Left lung (tissue), 10 donors: Measurements from ENCODE around the gene NDUFB11. TPM values are rescaled to one million over a fixed set of nuclear protein-coding genes. Genes with fewer than 3 reads are reported as not detected.

Source experiments
- ATAC-seq: fragments of 200-7000 bp; cut with Tn5 transposase; one replicate; pipeline ENCODE4 v1.9.1; 2020; ENCODE audit warnings: moderate library complexity
- DNase-seq, 4 donors: peaks; one replicate each; pipeline ENCODE4 v3.0.0-alpha.2; 2013 to 2020
- H3K27ac ChIP-seq, 2 donors: fragments of 200-600 bp; sonication (generic) in 1 of 2; one replicate each; pipeline versions ENCODE4 v1.5.0 to v1.8.0; 2020 to 2021
- H3K27me3 ChIP-seq, 2 donors: fragments of 200-600 bp; sonication (generic) in 1 of 2; one replicate each; pipeline versions ENCODE4 v1.5.0 to v1.8.0; 2020 to 2021
- H3K36me3 ChIP-seq, 2 donors: fragments of 200-600 bp; sonication (generic) in 1 of 2; one replicate each; pipeline versions ENCODE4 v1.5.0 to v1.8.0; 2020 to 2021
- H3K4me1 ChIP-seq, 2 donors: fragments of 200-600 bp; one replicate each; pipeline ENCODE4 v1.8.0; 2021
- H3K4me3 ChIP-seq, 2 donors: fragments of 200-600 bp; sonication (generic) in 1 of 2; one replicate each; pipeline versions ENCODE4 v1.5.0 to v1.8.0; 2020 to 2021; ENCODE audit warnings: mild to moderate bottlenecking in 1 of 2
- H3K9me3 ChIP-seq, 2 donors: fragments of 200-600 bp; sonication (generic) in 1 of 2; one replicate each; pipeline versions ENCODE4 v1.5.0 to v1.8.0; 2020 to 2021
- intact Hi-C, 2 donors: fragments of 100-400 bp; cut with DNase I; formaldehyde crosslinking; loops; one replicate each; pipeline versions ENCODE4 v1.11.2 to v1.14.2; 2022
- polyA plus RNA-seq, 6 donors: library from polyadenylated mRNA; unstranded; fragments of 120-200 nt; gene quantifications; one replicate each; pipeline ENCODE4 v1.2.1, GENCODE V29; 2013; ENCODE audit not compliant: insufficient read length in 6 of 6
- total RNA-seq, 2 donors: library from RNA; stranded (reverse); fragmentation: NEBNext Ultra II Directional; extraction: Animal tissue kit (Norgen Biotek cat#: 25700); gene quantifications; one replicate each; pipeline ENCODE4 v1.2.1, GENCODE V29; 2021
- TF ChIP-seq, protein P1 (sequence below), 2 donors: fragments of 200-600 bp; sonication (generic) in 1 of 2; IDR thresholded peaks; one replicate each; pipeline versions ENCODE4 v1.5.0 to v1.8.0; 2021; ENCODE audit warnings: antibody characterized with exemption in 2 of 2
- donor health status: DM: no; HTN: yes; CAD: no.
- donor health status: DM: no; HTN: no; CAD: no.

Gene NDUFB11
- total and polyA plus RNA-seq, 8 donors: 58.5 to 103 (median 82.4) TPM

DNA sequence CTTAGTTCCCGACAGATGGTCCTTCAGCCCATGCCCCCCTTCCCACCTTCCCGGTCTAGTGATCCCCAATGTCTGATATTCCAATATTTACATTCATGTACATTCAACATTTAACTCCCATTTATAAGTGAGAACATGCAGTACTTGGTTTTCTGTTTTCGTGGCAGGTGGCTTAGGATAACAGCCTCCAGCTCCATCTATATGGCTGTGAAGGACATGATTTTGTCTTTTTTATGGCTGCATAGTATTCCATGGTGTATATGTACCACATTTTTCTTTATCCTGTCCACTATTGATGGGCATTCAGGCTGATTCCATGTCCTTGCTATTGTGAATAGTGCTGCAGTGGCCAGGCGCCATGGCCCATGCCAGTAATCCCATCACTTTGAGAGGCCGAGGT is 14.3 kb upstream of the NDUFB11 start:
- DNase-seq (no peak), ATAC-seq (no peak)
- TF ChIP-seq, protein P1, sequence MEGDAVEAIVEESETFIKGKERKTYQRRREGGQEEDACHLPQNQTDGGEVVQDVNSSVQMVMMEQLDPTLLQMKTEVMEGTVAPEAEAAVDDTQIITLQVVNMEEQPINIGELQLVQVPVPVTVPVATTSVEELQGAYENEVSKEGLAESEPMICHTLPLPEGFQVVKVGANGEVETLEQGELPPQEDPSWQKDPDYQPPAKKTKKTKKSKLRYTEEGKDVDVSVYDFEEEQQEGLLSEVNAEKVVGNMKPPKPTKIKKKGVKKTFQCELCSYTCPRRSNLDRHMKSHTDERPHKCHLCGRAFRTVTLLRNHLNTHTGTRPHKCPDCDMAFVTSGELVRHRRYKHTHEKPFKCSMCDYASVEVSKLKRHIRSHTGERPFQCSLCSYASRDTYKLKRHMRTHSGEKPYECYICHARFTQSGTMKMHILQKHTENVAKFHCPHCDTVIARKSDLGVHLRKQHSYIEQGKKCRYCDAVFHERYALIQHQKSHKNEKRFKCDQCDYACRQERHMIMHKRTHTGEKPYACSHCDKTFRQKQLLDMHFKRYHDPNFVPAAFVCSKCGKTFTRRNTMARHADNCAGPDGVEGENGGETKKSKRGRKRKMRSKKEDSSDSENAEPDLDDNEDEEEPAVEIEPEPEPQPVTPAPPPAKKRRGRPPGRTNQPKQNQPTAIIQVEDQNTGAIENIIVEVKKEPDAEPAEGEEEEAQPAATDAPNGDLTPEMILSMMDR (IDR thresholded peaks at IDR 0.05): no peak

DNA sequence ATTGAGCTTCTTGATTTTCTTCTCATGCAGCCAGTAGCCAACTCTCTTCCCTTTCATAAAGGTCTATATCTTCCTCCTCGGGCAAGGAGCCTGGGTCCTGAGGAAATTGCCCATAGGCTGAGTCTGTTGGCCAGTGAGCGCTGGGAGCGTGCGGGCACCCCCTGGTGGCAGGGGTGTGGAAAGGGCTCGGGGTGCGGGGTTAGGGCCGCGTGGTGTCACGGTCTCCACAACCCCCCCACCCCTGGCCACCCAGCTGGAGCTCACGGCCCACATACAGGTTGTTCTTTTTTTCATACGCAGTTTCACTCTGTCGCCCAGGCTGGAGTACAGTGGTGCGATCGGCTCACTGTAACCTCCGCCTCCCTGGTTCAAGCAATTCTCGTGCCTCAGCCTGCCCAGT is 13.6 kb upstream of the NDUFB11 start:
- H3K4me1 ChIP-seq: no peaks in the 10 kb centered on the region
- no peaks in the 10 kb centered on the region for H3K9me3 ChIP-seq
- TF ChIP-seq, protein P1 (IDR thresholded peaks at IDR 0.05): no peak
- H3K4me3 ChIP-seq: no peak overlapping the region
- H3K27ac ChIP-seq: no peak overlapping the region
- H3K36me3 ChIP-seq: peaks cover 0 to 30% of the 10 kb centered on the region in 2 donors
- no peak for ATAC-seq
- DNase-seq: no peak
- H3K27me3 ChIP-seq: peaks cover 0 to 5% of the 10 kb centered on the region in 2 donors
- intact Hi-C loops: no loop called here

More for the DNA sequence above, 14.3 kb upstream of the NDUFB11 start:
- H3K4me1 ChIP-seq: no peaks in the 10 kb centered on the region
- no peak overlapping the region for H3K4me3 ChIP-seq
- no peaks in the 10 kb centered on the region for H3K9me3 ChIP-seq
- intact Hi-C loops: no loop called here
- peaks cover 0 to 3% of the 10 kb centered on the region in 2 donors for H3K27me3 ChIP-seq
- no peak overlapping the region for H3K27ac ChIP-seq
- peaks cover 0 to 30% of the 10 kb centered on the region in 2 donors for H3K36me3 ChIP-seq

DNA sequence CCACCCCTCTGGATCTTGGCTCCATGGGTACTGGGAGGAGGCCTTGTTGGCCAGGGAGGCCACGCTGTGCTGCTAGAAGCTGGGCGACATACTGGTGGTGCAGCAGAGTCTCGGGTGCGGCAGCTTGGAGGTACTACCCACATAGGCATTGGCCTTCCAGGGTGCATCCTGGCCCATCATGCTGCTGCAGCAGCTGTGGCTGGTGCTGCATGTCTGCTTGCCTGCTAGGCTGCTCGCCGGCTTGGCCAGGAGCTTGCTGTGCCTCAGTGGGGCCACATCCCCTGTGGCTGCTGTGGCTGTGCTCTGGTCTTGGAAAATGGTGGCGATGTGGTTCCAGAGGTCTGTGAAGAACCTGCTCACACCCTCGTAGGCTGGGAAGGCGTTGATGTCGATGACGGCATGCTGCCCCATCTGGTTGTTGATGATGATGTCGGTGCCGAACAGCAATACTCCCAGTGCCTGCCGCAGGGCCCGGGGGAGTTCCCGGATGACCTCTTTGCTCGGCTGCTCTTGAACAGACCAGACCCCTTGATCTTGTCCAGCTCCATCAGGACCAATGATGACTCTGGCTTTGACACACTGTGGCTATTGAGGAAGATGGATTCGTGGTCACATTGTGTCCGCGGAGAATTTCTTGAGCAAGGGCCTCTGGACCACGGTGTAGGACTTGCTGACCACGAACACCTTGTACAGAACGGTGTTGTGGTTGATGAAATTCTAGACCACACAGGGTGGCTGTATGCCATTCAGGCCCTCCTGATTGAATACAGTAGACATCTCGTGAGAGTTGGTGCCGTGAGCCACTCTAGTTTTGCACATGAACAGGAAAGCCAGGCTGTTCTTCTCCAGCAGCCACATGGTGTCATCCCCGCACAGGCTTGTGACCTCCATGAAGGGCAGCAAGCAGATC is 12.4 kb upstream of the NDUFB11 start:
- peaks cover 0 to 5% of the 10 kb centered on the region in 2 donors for H3K27me3 ChIP-seq
- H3K27ac ChIP-seq: no peak overlapping the region
- DNase-seq: no peak
- no peaks in the 10 kb centered on the region for H3K4me1 ChIP-seq
- intact Hi-C loops: no loop called here
- TF ChIP-seq, protein P1 (IDR thresholded peaks at IDR 0.05): no peak
- H3K4me3 ChIP-seq: no peak overlapping the region
- ATAC-seq: no peak
- no peaks in the 10 kb centered on the region for H3K9me3 ChIP-seq
- H3K36me3 ChIP-seq: peaks cover 0 to 29% of the 10 kb centered on the region in 2 donors

DNA sequence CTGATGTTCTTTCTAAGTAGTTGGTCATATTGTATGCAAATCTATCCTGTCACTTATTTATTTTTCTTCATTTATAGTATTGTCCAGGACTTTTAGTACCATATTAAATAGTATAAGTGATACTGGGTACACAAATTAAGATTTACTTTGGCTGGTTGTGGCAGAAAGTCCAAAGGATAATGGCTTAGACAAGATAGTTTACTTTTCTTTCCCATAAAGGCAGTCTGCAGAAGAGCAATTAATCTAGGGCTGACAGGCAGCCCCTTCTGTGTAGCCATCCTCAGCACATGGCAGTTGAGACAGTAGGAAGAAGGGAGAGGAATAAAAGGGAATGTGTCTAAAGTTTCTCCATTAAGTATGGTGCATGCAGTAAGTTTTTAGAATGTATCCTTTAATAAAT is 6.9 kb upstream of the NDUFB11 start:
- peaks cover 0 to 14% of the 10 kb centered on the region in 2 donors for H3K4me1 ChIP-seq
- H3K27ac ChIP-seq: no peak overlapping the region
- H3K4me3 ChIP-seq: no peak overlapping the region
- DNase-seq (no peak), ATAC-seq (no peak)
- H3K36me3 ChIP-seq: peaks cover 0 to 27% of the 10 kb centered on the region in 2 donors
- H3K27me3 ChIP-seq: peaks cover 0 to 9% of the 10 kb centered on the region in 2 donors
- TF ChIP-seq, protein P1 (IDR thresholded peaks at IDR 0.05): no peak
- intact Hi-C loops: no loop called here
- no peaks in the 10 kb centered on the region for H3K9me3 ChIP-seq

DNA sequence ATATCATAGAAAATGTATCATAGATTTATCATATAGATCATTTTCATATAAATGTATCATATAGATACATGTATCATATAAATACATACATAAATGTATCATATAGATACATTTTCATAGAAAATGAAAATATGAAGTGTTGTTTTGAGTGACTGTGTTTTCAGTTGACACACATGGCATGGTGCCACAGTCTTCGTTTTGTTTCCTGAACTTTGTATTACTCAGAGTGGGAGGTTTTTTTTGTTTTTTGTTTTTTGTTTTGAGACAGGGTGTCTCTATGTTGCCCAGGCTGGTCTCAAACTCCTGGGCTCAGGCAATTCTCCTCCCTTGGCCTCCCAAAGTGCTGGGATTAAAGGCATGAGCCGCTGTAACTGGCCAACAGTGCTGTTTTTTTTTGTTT is 4.4 kb upstream of the NDUFB11 start:
- no peak for DNase-seq
- no peak overlapping the region for H3K27ac ChIP-seq
- intact Hi-C loops: no loop called here
- H3K4me1 ChIP-seq: peaks cover 0 to 20% of the 10 kb centered on the region in 2 donors
- peaks cover 0 to 8% of the 10 kb centered on the region in 2 donors for H3K27me3 ChIP-seq
- no peaks in the 10 kb centered on the region for H3K9me3 ChIP-seq
- ATAC-seq: no peak
- no peak overlapping the region for H3K4me3 ChIP-seq
- TF ChIP-seq, protein P1 (IDR thresholded peaks at IDR 0.05): no peak
- peaks cover 0 to 16% of the 10 kb centered on the region in 2 donors for H3K36me3 ChIP-seq
